HCT116 (cell line): ENCODE results near the gene ITIH5. TPM values are rescaled to one million over a fixed set of nuclear protein-coding genes. Genes with fewer than 3 reads are reported as not detected.

Experiments used
- ATAC-seq: fragments of 200-7000 bp; cut with Tn5 transposase; 2 replicates; pipeline ENCODE4 v1.9.1; 2020; ENCODE audit warnings: mild to moderate bottlenecking, moderate library complexity
- BruUV-seq: library from RNA; stranded (reverse); fragments of 400-500 nt; replicated peaks from 2 replicates; lab custom pipeline; 2021; lab: Mats Ljungman, UMichigan
- CTCF ChIA-PET: fragments of 300-600 bp; sonication (Branson Sonifier 250); formaldehyde crosslinking; loops from one replicate; lab custom pipeline; 2021; ENCODE audit warnings: antibody characterized with exemption; lab: Charles Lee
- POLR2A ChIA-PET: fragments of 300-600, 350-600 bp; sonication (Branson Sonifier 250); formaldehyde crosslinking; loops from one replicate; lab custom pipeline; 2021; ENCODE audit warnings: antibody characterized with exemption; lab: Charles Lee
- RAD21 ChIA-PET, 2 experiments: fragments of 300-600 bp; sonication (Branson Sonifier 250); formaldehyde crosslinking; loops; one replicate each; lab custom pipeline; 2023; ENCODE audit warnings: low total read pairs in 2 of 2; ENCODE audit not compliant: uncharacterized antibody in 2 of 2, unreplicated experiment in 2 of 2, low non-redundant PET in 1 of 2; lab: Charles Lee
- DNase-seq: peaks from one replicate; pipeline ENCODE4 v3.0.0-alpha.2; 2010; ENCODE audit warnings: low read depth, low spot score
- H2AFZ ChIP-seq: fragments of 200-600 bp; shearing (Covaris generic), sonication (generic); 2 replicates; pipeline ENCODE4 v1.6.1; 2017; ENCODE audit warnings: low read depth, mixed run types, mixed read lengths, antibody characterized with exemption, low read length; ENCODE audit not compliant: poor library complexity, severe bottlenecking
- H3K27ac ChIP-seq: 2 replicates; pipeline ENCODE4 v1.5.1; 2012; ENCODE audit warnings: low read depth, low read length
- H3K27me3 ChIP-seq: fragments of 200-600 bp; sonication (generic); 2 replicates; pipeline ENCODE4 v1.6.1; 2016; ENCODE audit warnings: mixed run types, low read length, mixed read lengths; ENCODE audit not compliant: insufficient read depth
- H3K36me3 ChIP-seq, 2 experiments: fragments of 200-500 bp in 1 of 2; fragments of 200-600 bp in 1 of 2; sonication (Bioruptor generic) in 1 of 2; sonication (generic) in 1 of 2; 2 replicates each; pipeline versions ENCODE4 v1.5.1 to v1.6.1; 2014 to 2016; ENCODE audit warnings: low read length in 2 of 2, inconsistent platforms in 1 of 2, mixed read lengths in 1 of 2, mixed run types in 1 of 2; ENCODE audit not compliant: insufficient read depth in 2 of 2, control insufficient read depth in 1 of 2
- H3K4me1 ChIP-seq, 2 experiments: fragments of 200-600 bp in 1 of 2; sonication (generic) in 1 of 2; 2 replicates each; pipeline versions ENCODE4 v1.5.1 to v1.6.1; 2012 to 2017; ENCODE audit warnings: low read length in 2 of 2, inconsistent platforms in 1 of 2, mild to moderate bottlenecking in 1 of 2, mixed read lengths in 1 of 2, mixed run types in 1 of 2, moderate library complexity in 1 of 2; ENCODE audit not compliant: insufficient read depth in 2 of 2, control insufficient read depth in 1 of 2
- H3K4me2 ChIP-seq: fragments of 200-600 bp; sonication (generic); 2 replicates; pipeline ENCODE4 v1.6.1; 2017; ENCODE audit warnings: mixed run types, low read length, mixed read lengths
- H3K4me3 ChIP-seq, 2 experiments: fragments of 200-600 bp in 1 of 2; sonication (generic) in 1 of 2; replicated peaks in 1 of 2; 2 replicates each; pipeline ENCODE4 v1.5.1; 2011 to 2016; ENCODE audit warnings: low read length in 2 of 2, control low read depth in 1 of 2, low read depth in 1 of 2, mild to moderate bottlenecking in 1 of 2, mixed read lengths in 1 of 2, mixed run types in 1 of 2
- H3K79me2 ChIP-seq: fragments of 200-600 bp; sonication (generic); 2 replicates; pipeline ENCODE4 v1.6.1; 2017; ENCODE audit warnings: mild to moderate bottlenecking, mixed run types, low read length, moderate library complexity, mixed read lengths; ENCODE audit not compliant: insufficient read depth
- H3K9ac ChIP-seq: fragments of 200-600 bp; sonication (generic); 2 replicates; pipeline ENCODE4 v1.6.1; 2016; ENCODE audit warnings: low read length, mixed read lengths
- H3K9me2 ChIP-seq: fragments of 200-600 bp; sonication (generic), shearing (Covaris generic); 2 replicates; pipeline ENCODE4 v1.6.1; 2017; ENCODE audit warnings: mixed run types, mild to moderate bottlenecking, moderate library complexity; ENCODE audit not compliant: insufficient read depth
- H3K9me3 ChIP-seq, 2 experiments: fragments of 200-500 bp in 1 of 2; fragments of 200-600 bp in 1 of 2; sonication (Bioruptor generic) in 1 of 2; sonication (generic) in 1 of 2; 2 replicates each; pipeline ENCODE4 v1.6.1; 2014 to 2017; ENCODE audit warnings: low read length in 2 of 2, mixed read lengths in 2 of 2, inconsistent platforms in 1 of 2, low read depth in 1 of 2, mild to moderate bottlenecking in 1 of 2, mixed run types in 1 of 2, moderate library complexity in 1 of 2; ENCODE audit not compliant: control insufficient read depth in 1 of 2, insufficient read depth in 1 of 2
- H4K20me1 ChIP-seq: fragments of 200-600 bp; sonication (generic), shearing (Covaris generic); 2 replicates; pipeline ENCODE4 v1.6.1; 2017; ENCODE audit warnings: mixed run types, mild to moderate bottlenecking, moderate library complexity; ENCODE audit not compliant: insufficient read depth
- CEBPB ChIP-seq: IDR thresholded peaks from 2 replicates; pipeline ENCODE4 v1.6.1; 2012; ENCODE audit warnings: low read depth
- EGR1 ChIP-seq: IDR thresholded peaks from 2 replicates; pipeline ENCODE4 v1.6.1; 2012; ENCODE audit warnings: low read depth
- ELF1 ChIP-seq: IDR thresholded peaks from 2 replicates; pipeline ENCODE4 v1.6.1; 2012; ENCODE audit warnings: low read depth, borderline replicate concordance
- EZH2 ChIP-seq: fragments of 200-600 bp; sonication (generic); IDR thresholded peaks from 2 replicates; pipeline ENCODE4 v1.6.1; 2017; ENCODE audit warnings: antibody characterized with exemption, mixed run types
- EZH2phosphoT487 ChIP-seq: fragments of 200-600 bp; IDR thresholded peaks from 2 replicates; pipeline ENCODE4 v1.6.1; 2018; ENCODE audit warnings: antibody characterized with exemption, borderline replicate concordance
- FOSL1 ChIP-seq: IDR thresholded peaks from 2 replicates; pipeline ENCODE4 v1.6.1; 2012; ENCODE audit warnings: low read depth
- JUND ChIP-seq: IDR thresholded peaks from 2 replicates; pipeline ENCODE4 v1.6.1; 2012
- POLR2AphosphoS5 ChIP-seq: IDR thresholded peaks from 2 replicates; pipeline ENCODE4 v1.6.1; 2011; ENCODE audit warnings: mild to moderate bottlenecking, low read depth, low read length, moderate library complexity
- REST ChIP-seq: IDR thresholded peaks from 2 replicates; pipeline ENCODE4 v1.6.1; 2012; ENCODE audit warnings: low read depth
- SP1 ChIP-seq: IDR thresholded peaks from 2 replicates; pipeline ENCODE4 v1.6.1; 2012; ENCODE audit warnings: low read depth
- SRF ChIP-seq: IDR thresholded peaks from 2 replicates; pipeline ENCODE4 v1.6.1; 2012; ENCODE audit warnings: low read depth
- TCF7L2 ChIP-seq: IDR thresholded peaks from 2 replicates; pipeline ENCODE4 v1.7.0; 2011; ENCODE audit warnings: borderline replicate concordance, inconsistent platforms; ENCODE audit not compliant: insufficient read depth, insufficient read length; ENCODE audit errors: extremely low read depth
- ZBTB33 ChIP-seq: IDR thresholded peaks from 2 replicates; pipeline ENCODE4 v1.6.1; 2011; ENCODE audit warnings: mild to moderate bottlenecking, low read length, moderate library complexity; ENCODE audit not compliant: insufficient replicate concordance; ENCODE audit errors: extremely low read depth
- ZFX ChIP-seq: fragments of 450-650 bp; IDR thresholded peaks from 2 replicates; pipeline ENCODE4 v1.6.1; 2017
- ZNF274 ChIP-seq: fragments of 200-500 bp; sonication (Bioruptor generic); IDR thresholded peaks from 2 replicates; pipeline ENCODE4 v1.6.1; 2014; ENCODE audit warnings: mild to moderate bottlenecking, low read depth, low read length, inconsistent platforms
- intact Hi-C: fragments of 100-400 bp; cut with micrococcal nuclease; formaldehyde crosslinking; loops from 2 replicates; pipeline ENCODE4 v1.10.0; 2022
- total RNA-seq: library from RNA; stranded (reverse); gene quantifications from one replicate; pipeline ENCODE4 v1.2.1, GENCODE V29; 2021; ENCODE audit not compliant: unreplicated experiment
- TF ChIP-seq, protein P1 (sequence below): IDR thresholded peaks from 2 replicates; pipeline ENCODE4 v1.6.1; 2012
- TF ChIP-seq, protein P2 (sequence below): IDR thresholded peaks from 2 replicates; pipeline ENCODE4 v1.6.1; 2012

The ITIH5 gene
- total RNA-seq, 1 experiment from 2014 or later, result not detected

DNA sequence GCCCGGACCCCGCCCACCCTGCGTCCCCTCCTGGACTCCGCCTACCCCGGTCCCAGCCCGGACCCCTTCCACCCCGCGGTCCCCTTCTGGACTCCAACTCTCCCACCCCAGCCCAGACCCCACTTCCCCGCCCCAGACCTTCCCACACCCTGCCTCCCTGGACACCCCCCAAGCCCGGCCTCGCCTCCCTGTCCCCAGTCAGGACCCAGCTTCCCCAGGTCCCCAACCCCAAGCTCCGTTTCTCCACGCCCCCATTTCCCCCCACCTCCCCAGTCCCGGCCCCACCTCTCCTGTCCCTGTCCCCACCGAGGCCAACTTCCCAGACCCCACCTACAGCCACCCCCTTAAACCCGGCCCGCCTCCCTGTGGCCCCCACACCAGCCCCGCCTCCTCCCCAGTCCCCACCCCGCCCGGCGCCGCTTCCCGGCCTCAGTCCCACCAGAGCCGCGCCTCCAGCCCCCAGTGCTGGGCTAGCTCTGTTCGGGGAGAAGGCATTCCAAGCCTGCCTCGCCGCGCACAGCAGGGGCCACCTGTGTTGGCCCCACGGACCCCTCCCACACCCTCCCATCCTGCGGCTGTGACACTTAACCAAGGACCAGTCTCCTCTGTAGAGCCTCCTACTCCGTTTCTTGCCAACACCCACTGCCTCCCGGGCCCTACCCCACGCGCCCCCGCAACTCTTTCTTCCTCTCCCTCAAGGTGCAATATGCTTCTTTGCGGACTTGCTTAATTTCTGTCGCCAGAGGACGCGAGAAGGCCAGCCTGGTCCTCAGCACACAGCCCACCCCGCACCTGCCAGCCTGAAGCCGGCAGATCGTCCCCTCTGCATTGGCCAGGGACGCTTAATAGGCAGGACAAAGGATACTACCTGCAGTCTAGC lies 736 bp upstream of the ITIH5 start:
- H3K4me3 ChIP-seq, result no peak overlapping the region
- no peaks in the 10 kb centered on the region for H3K36me3 ChIP-seq
- no peak for TF ChIP-seq ZFX
- TF ChIP-seq, protein P1, sequence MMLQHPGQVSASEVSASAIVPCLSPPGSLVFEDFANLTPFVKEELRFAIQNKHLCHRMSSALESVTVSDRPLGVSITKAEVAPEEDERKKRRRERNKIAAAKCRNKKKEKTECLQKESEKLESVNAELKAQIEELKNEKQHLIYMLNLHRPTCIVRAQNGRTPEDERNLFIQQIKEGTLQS, result no peak
- no peak for TF ChIP-seq ZNF274
- TF ChIP-seq POLR2AphosphoS5, result no peak
- TF ChIP-seq EZH2phosphoT487, result no peak
- TF ChIP-seq ZBTB33, result no peak
- no peak for TF ChIP-seq SRF
- TF ChIP-seq REST, result no peak
- TF ChIP-seq EGR1, result no peak
- no peak for TF ChIP-seq FOSL1
- no peak for TF ChIP-seq EZH2
- no peak for TF ChIP-seq ELF1
- no peak for TF ChIP-seq SP1
- TF ChIP-seq JUND, result no peak
- TF ChIP-seq, protein P2, sequence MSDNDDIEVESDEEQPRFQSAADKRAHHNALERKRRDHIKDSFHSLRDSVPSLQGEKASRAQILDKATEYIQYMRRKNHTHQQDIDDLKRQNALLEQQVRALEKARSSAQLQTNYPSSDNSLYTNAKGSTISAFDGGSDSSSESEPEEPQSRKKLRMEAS, result no peak
- TF ChIP-seq CEBPB, result no peak
- no peak for TF ChIP-seq TCF7L2
- no peaks in the 10 kb centered on the region for H3K9me3 ChIP-seq
- no peaks in the 10 kb centered on the region for H3K79me2 ChIP-seq
- ChIA-PET POLR2A (no interaction called here), CTCF (no interaction called here), RAD21 (interaction anchor here in 1 of 2 experiments (0.6 kb wide), 1 partner anchor 1266 kb away, joined by 4 read pairs; no protein-coding TSS in a partner anchor)
- H3K9me2 ChIP-seq, result no peaks in the 10 kb centered on the region
- no peaks in the 10 kb centered on the region for H4K20me1 ChIP-seq
- intact Hi-C loops, result no loop called here
- peaks cover 21% of the 10 kb centered on the region for H3K27me3 ChIP-seq
- ATAC-seq (no peak), DNase-seq (no peak)
- no peak overlapping the region for H3K9ac ChIP-seq
- no peak overlapping the region for H2AFZ ChIP-seq
- no peak overlapping the region for H3K4me2 ChIP-seq
- no TSS peak for BruUV-seq
- no peaks in the 10 kb centered on the region for H3K4me1 ChIP-seq
- H3K27ac ChIP-seq, result no peak overlapping the region
